GM18498 (cell line): ENCODE measurements around the gene MTMR3.
A peak's percentile ranks its signal among the peaks of the same experiment; 100 is the strongest.

Experiments
- ATAC-seq: cut with Tn5 transposase; IDR thresholded peaks from one replicate; pipeline ENCODE4 v1.9.1; 2021; ENCODE audit warnings: mild to moderate bottlenecking, moderate library complexity; ENCODE audit not compliant: unreplicated experiment

MTMR3 gene

DNA sequence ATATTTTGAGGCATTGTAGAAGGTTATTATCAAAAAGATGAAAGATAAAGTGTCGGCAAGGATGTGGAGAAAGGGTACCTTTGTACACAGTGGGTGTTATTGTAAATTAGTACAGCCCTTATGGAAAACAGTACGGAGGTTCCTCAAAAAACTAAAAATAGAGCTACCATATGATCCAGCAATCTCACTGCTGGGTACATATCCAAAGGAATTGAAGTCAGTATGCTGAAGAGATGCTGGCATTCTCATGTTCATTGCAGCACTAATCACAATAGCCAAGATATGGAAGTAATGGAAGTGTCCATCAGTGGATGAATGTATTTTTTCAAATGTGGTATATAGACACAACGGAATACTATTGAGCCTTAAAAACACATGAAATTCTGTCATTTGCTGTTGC lies 15.1 kb upstream of the MTMR3 start:
- no peak for ATAC-seq

DNA sequence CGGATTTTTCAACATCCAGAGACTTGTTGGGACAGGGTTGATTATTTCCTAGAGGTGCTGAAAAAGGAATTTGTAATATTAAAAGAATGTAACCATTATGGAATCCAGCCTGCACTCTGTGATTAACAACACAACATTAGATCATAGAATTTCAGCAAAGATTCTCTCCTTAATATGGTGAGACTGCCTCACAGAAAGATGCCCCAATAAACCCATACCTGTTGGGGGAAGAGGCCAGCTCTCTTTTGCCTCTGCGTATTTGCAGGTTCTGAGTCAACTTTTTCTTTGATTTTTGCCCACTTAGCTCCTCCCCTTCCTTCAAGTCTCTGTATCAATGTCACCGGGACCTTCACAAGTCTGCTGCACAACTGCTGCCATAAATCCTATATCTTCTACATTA lies 12.4 kb upstream of the MTMR3 start:
- no peak for ATAC-seq

DNA sequence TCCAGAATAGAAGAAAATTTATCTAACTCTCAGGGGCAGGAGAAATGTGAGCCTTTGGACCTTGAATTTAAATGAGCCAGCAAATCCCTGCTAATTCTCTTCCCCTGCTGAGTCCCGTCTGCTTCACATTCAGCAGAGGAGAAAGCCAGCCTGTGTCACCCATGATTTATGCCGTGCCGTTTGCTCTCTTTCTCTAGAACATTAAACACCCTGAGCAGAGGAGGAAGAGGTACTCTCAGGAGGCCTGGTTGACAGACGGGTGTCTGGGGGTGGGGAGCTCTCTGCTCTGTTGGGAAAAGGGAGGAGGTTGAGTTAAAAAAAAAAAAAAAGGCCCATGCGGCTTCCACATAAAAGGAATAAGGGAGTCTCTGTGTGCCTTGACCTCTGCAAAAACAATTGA lies 11.3 kb upstream of the MTMR3 start:
- no peak for ATAC-seq

DNA sequence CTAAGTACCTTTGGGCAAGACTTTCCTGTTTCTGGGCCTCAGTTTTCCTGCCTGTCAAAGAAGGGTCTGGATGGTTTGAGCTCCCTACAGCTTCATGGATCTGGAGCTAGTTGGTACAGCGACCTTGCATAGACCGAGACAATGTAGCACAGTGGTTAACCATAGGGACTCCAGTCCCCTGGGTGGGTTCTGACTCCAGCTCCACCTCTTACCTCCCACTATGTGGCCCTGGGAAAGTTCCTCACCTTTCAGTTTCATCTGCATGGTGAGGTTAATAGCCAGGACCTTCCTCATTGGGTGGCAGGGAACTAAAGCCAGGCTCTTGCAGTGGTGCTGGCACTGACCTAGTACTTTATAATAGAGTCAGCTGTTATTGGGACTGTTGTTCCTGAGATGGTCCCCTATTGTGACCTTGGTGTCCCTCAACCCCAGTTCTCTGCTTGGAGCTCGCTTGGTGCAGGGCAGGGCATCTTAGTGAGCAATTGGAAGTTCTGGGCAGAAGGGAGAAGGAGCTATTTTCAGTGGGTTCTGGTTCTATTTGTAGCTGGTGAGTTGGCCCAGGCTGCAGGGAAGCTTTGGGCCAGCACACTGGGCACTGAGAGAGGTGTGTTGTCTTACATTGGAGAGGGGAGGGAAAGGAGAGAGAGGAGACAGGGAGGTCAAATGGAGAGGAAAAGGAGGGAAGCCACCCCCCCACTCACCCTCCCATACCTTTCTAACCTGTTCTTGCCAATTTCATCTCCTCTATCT lies 10.7 kb upstream of the MTMR3 start:
- no peak for ATAC-seq

DNA sequence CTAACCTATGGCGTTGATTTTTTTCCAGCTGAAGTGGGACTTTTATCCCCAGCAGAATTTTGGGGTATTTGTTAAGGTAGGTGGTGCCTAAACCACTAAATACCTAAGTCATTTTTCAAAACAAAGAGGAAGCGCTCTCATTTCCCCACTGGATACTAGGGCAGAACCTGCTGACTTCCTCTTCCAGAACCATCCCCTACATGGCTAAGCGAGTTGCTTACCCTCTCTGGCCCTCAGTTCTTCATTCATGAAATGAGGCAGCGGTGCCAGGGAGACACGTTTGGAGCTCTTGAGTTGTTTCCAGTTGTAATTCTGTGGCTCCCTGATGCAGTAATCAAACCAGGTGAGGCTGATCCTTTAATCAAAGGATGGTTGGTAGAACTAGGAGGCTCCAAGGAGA lies 10.0 kb upstream of the MTMR3 start:
- no peak for ATAC-seq

DNA sequence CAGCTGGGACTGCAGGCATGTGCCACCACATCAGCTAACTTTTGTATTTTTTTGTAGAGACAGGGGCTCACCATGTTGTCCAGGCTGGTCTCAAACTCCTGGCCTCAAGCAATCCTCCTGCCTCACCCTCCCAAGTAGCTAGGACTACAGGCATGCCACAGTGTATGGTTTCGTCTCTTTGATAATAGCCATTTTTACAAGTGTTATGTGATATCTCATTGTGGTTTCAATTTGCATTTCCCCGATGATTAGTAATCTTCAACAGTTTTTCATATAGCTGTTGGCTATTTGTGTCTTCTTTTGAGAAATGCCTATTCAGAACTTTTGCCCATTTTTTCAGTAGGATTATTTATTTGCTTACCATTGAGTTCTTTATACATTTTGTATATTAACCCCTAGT lies 9.0 kb upstream of the MTMR3 start:
- no peak for ATAC-seq

DNA sequence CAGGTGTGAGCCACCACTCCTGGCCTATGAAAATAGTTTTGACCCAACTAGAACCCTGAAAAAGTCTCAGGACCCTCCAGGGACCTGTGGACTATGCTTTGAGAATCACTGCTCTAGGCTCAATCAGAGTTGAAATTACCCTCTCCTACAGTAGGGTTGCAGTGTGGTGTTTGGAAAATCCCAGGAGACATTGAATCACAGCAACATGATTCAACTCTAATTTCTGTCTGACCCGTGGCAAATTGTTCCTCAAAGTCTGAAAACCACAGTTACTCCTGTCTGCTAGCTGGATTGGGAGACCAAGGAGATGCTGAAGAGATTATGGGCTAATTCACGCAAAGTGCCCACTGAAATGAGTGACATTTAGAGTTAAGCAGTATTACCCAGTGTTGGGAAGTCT lies 5.4 kb upstream of the MTMR3 start:
- no peak for ATAC-seq

DNA sequence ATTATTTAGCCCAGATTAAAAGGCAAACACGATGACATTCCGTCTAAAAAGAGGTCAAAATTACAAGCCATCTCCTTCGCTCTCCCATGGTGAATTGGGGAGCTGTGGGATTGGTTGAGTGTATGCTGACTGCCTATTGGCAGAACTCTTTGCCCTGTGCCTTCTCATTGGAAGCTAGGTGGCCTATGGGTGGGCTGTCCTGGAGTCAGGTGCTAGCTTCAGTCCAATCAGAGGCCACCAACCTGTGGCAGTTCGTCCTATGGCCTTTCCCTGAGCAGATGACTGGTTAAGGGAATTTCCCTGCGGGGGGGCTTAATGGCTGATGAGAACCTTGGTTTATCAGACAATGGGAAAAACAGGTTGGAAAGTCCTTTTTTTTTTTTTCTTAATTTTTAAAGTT lies 3.2 kb upstream of the MTMR3 start:
- ATAC-seq: no peak

DNA sequence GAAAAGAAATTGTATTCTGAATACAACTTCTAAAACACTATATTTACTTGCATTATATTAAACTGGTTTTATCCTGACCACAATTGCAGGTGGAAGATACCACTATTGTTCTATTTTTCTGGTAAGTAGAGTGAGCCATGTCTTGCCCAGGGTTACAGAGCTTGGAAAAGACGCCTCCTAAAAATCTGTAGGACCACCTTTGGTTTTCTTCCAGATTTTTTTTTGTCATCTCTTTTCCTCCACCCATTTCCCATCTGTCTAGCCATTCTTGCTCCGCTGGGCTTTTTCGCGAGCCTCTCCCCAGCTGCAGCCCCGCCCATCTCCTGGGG lies 294 bp upstream of the MTMR3 start:
- peak; percentile 73 for ATAC-seq

DNA sequence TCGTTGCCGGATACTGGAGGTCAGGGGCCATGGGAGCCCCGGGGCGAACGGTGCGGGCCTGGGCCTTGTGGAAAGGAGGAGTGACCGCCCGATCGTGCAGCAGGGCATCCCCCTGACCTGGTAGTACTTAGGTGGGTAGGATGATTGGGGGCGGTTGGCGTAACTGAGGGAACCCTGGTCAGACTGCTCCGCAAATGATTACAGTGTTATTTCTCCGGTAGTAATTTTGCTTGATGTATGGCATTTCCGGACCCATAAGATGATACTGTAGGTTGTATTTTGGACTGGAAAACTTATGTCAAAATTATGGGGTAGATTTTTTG lies 762 bp downstream of the MTMR3 start:
- ATAC-seq: peak; percentile 27

DNA sequence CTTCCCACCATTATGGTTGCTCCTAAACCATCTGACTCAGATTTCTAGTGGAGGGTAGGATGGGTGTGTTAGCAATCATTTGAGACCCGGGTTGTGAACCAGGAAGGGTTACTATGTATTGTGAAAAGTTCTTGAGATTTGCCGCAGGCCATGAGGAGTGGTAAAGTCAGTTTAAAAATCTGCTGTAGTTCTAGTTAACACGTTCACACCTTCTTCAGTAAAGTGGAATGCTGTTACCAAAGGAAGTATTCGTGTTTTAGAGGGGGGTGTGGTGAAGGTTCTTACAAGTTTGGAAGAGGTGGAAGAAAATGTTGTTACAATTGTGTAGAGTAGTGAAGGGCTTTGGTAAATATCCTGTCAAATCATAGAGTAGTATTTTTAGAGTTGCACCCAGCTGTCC lies 2.6 kb downstream of the MTMR3 start:
- no peak for ATAC-seq

DNA sequence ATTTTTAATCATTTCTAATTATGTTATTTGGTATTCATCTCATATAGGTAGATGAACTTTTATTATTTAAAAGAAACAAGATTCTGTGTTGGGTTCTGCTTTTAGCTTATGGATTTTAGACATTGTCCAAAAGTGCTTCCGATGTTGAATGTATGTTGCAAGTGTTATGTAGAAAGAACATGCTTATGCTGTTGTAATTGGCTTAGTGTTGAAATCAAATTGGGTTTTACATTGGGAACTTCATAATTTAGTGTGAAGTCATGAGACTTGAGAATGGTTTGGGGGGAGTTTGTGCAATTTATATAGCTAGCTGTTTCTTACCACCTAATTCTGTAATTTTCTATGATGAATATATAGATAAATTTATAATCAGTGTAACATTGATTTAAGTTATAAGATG lies 3.6 kb downstream of the MTMR3 start:
- no peak for ATAC-seq

DNA sequence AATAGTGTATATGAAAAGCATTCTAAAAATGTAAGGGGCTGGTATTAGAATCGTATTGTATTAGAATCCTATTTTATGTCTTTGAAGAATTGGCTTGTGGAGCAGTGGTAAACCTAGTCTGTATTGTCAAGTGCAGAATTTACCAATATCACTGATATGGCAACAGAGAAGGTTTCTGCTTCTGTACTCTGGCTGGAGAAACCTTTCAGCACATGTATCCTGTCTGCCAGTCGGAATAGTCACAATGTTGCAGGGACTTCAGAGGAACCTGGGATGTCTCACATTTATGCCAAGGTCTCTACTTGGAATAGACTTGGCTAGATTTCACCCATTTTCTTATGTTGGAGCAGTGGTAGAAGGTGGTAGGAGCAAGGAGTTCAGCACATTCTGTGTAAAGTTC lies 4.4 kb downstream of the MTMR3 start:
- no peak for ATAC-seq

DNA sequence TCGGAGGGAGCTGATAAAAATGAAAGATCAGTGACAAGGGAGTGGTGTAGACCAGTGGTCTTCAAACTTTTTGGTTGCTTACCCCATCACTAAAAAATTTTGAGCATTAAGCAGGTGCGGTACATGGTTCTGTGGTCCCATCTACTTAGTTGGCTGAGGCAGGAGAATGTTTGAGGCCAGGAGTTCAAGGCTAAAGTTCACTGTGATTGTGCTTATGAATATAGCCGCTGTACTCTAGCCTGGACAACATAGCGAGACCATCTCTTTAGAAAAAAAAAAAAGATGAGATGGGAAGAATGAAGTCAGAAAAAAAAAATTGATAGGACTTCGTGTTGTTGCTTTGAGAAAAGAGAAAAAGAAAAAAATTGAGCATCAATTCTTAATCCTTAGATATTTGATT lies 7.8 kb downstream of the MTMR3 start:
- no peak for ATAC-seq

DNA sequence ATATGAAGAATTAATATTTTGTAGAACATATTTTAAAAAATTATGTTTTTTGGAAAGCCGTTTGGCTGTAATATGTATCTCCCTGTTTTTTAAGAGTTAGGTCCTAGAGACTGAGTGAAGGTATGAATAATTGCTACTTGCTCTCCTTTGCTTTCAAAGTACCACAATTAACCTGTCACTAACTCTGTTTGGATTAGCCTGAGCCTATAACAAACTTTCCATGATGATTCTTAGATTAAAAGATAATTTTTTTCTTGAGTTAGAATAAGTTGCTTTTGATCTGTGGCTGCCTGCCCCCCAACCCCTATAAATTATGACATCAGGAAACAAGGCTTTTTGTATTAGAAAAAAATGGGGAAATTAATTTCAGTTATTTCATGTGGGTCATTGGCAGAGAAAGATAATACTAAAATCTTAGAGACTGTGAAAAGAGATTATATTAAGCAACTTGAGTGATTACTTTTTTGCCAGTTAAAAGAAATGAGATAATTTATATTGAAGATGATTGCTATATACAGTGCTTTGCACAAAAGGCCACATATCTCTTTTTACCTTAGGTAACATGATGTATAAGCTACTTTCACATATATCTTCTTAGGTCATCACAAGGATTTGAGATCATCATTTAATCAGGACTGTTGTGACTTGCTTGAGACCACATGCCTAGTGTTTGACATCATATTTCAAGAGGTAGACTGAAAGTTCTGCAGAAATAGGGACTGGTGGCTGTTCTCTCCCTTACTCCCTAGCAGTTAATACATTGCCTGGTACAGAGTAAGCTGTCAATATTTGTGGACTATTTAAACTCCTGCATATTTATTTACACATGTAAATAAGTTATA lies 9.6 kb downstream of the MTMR3 start:
- ATAC-seq: no peak

DNA sequence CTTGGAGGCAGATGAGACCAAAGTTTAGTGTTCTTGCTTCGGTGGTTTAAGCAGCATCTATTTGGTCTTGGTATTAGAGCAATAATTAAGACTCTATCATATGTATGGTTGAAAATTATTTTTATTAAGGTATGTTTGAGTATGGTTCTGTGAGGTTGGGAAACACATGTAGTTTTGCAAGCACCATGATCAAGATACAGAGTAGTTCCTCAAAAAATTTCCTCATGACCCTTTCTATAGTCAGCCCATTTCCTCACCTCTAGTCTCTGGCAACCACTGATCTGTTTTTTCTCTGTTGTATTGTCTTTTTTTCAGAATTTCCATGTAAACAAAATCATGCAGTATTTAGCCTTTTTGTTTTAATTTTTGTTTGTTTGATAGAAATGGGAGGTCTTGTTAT lies 18.4 kb downstream of the MTMR3 start:
- no peak for ATAC-seq

DNA sequence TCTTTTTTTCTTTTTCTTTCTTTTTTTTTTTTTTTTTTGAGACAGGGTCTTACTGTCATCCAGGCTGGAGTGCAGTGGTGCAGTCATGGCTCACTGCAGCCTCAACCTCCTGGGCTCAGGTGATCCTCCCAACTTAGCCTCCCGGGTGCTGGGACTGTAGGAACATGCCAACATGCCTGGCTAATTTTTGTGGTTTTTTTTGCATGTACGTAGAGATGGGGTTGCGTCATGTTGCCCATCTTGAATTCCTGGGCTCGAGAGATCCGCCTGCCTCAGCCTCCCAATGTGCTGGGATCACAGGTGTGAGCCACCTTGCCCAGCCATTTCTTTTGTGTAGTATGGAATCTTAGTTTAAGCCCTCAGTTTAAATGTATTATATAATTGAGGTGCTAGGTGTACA lies 20.4 kb downstream of the MTMR3 start:
- no peak for ATAC-seq

DNA sequence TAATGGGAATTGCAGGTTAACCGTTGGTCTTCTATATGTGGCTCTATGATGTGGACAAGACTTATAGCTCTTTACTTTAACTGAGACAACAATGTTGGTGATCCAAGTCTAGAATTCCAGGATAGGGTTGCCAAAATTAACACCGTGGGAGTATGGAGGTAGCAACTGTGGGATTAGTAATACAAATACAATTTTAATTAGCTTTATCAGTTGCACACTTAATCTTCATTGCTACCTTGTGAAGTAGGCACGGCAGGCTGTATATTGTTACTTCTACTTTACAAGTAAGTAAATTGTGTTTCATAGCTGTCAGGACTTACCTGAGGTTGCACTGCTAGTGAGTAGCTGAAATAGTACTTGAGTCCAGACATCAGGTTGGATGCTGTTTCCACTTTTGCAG lies 21.0 kb downstream of the MTMR3 start:
- no peak for ATAC-seq

DNA sequence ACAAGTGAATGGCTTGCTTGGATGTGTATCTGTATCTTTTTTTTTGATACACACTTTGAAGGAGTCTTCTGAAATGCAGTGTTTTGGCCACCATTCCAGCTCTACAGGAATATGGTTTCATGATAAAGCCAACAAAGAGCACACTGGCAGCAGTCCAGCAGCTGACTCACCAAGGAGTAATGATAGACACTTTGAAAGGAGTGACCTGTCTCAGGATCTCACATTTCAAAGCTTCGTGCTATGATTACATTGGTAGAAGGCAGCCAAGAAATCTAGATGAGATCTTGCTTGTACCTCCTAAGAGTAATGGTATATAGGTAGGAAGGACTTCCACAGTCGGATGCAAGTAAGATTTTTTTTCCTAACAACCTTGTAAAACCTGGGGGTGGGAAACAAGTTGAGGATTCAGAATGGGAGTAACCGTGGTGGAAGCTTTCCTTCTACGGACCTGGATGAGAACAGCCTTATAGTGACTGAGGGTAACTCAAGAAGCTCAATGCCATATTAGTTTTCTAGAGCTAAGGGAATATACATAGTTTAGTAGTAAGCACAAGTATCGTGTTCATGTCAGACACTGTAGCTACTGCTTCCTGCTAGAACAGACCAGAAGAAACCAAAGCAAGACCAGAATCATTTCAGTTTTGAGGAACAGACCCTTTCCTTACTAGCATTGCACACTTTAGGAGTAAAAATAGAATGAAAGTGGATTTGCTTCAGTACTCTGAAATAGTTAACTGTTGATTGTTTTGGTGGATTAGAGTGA lies 25.0 kb downstream of the MTMR3 start:
- ATAC-seq: no peak

DNA sequence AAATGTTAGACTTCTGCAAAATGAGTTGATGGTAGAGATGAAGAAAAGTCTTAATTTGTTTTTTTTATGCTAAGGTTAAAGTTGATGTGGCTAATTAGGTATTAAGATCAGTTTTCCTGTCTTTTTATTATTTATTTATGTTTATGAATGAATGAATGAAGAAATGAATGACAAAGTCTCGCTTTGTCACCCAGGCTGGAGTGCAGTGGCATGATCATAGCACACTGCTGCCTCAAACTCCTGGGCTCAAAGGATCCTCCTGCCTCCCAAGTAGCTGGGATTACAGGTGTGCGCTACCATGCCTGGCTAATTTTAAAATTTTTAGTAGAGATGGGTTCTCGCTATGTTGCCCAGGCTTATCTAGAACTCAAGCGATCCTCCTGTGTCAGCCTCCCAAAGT lies 29.2 kb downstream of the MTMR3 start:
- no peak for ATAC-seq

DNA sequence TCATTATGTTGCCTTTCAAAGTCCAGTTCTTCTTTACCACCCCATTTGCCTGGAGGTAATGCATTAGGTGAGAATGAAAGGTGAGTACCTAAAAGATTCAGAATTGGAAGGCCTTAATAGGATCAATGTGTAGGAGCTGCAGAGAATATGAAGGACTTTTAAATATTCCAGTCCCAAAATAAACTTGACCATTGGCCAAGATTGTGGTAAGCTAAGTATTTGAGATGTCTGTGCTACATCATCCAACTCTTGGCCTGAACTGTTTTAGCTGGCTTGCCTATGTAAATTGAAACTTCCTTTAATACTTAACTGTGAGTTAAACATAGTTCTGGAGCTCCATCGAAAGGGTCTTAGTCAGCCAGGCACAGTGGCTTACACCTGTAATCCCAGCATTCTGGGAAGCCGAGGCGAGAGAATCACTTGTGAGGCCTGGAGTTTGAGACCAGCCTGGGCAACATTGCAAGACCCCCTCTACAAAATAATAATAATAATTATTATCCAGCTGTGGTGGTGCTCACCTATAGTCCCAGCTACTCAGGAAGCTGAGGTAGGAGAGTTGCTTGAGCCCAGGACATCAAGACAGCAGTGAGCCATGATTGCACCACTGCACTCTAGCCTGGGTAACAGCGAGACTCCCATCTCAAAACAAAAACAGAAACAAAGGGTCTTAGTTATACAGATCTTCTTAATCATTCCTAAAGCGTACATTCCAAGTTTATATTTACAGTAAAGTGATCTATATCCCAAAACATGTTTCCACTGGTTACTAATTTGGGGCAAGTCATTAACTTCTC lies 29.8 kb downstream of the MTMR3 start:
- ATAC-seq: no peak
